Occipital lobe (tissue), 2 donors: ENCODE measurements around the gene ARL5C. TPM values are rescaled to one million over a fixed set of nuclear protein-coding genes. Genes with fewer than 3 reads are reported as not detected.

Experiments
- DNase-seq: peaks from one replicate; lab custom pipeline; 2025; lab: John Stamatoyannopoulos, UW
- total RNA-seq: library from RNA; depleted of rRNA; stranded (reverse); fragments of >200 nt; gene quantifications from one replicate; pipeline ENCODE4 v1.2.3, GENCODE V29; 2014

ARL5C gene
- total RNA-seq: not detected

- no peak for DNase-seq
Observed at GRCh38 chr17:39165841-39166349, at the start of gene ARL5C. TSS of gene ARL5C (minus strand) at chr17:39166161. CDS start at chr17:39165760, 401 bp downstream.

- DNase-seq: no peak
Observed at GRCh38 chr17:39213852-39214251, 47.9 kb upstream of the ARL5C start.

- no peak for DNase-seq
Observed at GRCh38 chr17:39212841-39213480, 47.0 kb upstream of the ARL5C start.

- no peak for DNase-seq
Observed at GRCh38 chr17:39212195-39212810, 46.3 kb upstream of the ARL5C start.

GRCh38 chr17:39210093-39210434, 44.1 kb upstream of the ARL5C start:
- no peak for DNase-seq

GRCh38 chr17:39209317-39210092, 43.5 kb upstream of the ARL5C start:
- DNase-seq: peak; percentile 63

GRCh38 chr17:39208893-39209292, 42.9 kb upstream of the ARL5C start:
- peak; percentile 38 for DNase-seq

GRCh38 chr17:39208136-39208535, 42.2 kb upstream of the ARL5C start:
- DNase-seq: peak; percentile 87

GRCh38 chr17:39205112-39205526, 39.2 kb upstream of the ARL5C start:
- no peak for DNase-seq

GRCh38 chr17:39204245-39204644, 38.3 kb upstream of the ARL5C start:
- no peak for DNase-seq

GRCh38 chr17:39200957-39201510, 35.1 kb upstream of the ARL5C start:
- DNase-seq: no peak

- DNase-seq: peak; percentile 71
Observed at GRCh38 chr17:39200070-39200879, 34.3 kb upstream of the ARL5C start, which contains the start of gene RPL19. TSS of gene RPL19 (plus strand) at chr17:39200283. CDS start at chr17:39200345, 62 bp downstream.

- DNase-seq: peak; percentile 74
Observed at GRCh38 chr17:39199820-39200069, 33.8 kb upstream of the ARL5C start.

- no peak for DNase-seq
Observed at GRCh38 chr17:39198186-39198566, 32.2 kb upstream of the ARL5C start.

- peak; percentile 59 for DNase-seq
Observed at GRCh38 chr17:39197380-39198185, 31.6 kb upstream of the ARL5C start, which contains the start of gene CACNB1. TSS of gene CACNB1 (minus strand) at chr17:39197669. CDS start at chr17:39197495, 174 bp downstream.

GRCh38 chr17:39196808-39197291, 30.9 kb upstream of the ARL5C start:
- no peak for DNase-seq

- DNase-seq: no peak
Observed at GRCh38 chr17:39196241-39196807, 30.4 kb upstream of the ARL5C start.

GRCh38 chr17:39195568-39196160, 29.7 kb upstream of the ARL5C start:
- DNase-seq: no peak

- DNase-seq: no peak
Observed at GRCh38 chr17:39194985-39195524, 29.1 kb upstream of the ARL5C start.
